OCI-LY1 (cell line): ENCODE results near the gene CHODL.

Experiments
- CTCF ChIP-seq: fragments of 200-600 bp; sonication (generic), shearing (Covaris generic); IDR thresholded peaks from 2 replicates; pipeline ENCODE4 v1.5.1; 2017; ENCODE audit warnings: mild to moderate bottlenecking, antibody characterized with exemption, low read length, moderate library complexity, mixed read lengths
- EZH2 ChIP-seq: fragments of 200-600 bp; sonication (generic), shearing (Covaris generic); IDR thresholded peaks from 2 replicates; pipeline ENCODE4 v1.8.0; 2017; ENCODE audit warnings: borderline replicate concordance, mixed run types, mild to moderate bottlenecking, antibody characterized with exemption, low read length, moderate library complexity, mixed read lengths

- TF ChIP-seq CTCF, result no peak
- TF ChIP-seq EZH2, result no peak
Observed at GRCh38 chr21:18252256-18252655, 7.6 kb downstream of the CHODL start.
